Large intestine (tissue), 3 donors: ENCODE data around the gene PROX2. TPM values are rescaled to one million over a fixed set of nuclear protein-coding genes. Genes with fewer than 3 reads are reported as not detected.
A peak's percentile ranks its signal among the peaks of the same experiment; 100 is the strongest.

Experiments used
- DNase-seq, 2 donors: peaks; one replicate each; pipeline versions ENCODE4 v3.0.0 to v3.0.0-alpha.2; 2013
- H3K27ac ChIP-seq: one replicate; pipeline ENCODE4 v1.5.1; 2013; ENCODE audit warnings: low read length
- H3K27me3 ChIP-seq: 2 replicates; pipeline ENCODE4 v1.6.1; 2013; ENCODE audit warnings: low read length; ENCODE audit not compliant: control insufficient read depth, insufficient read depth
- H3K36me3 ChIP-seq: 2 replicates; pipeline ENCODE4 v1.6.1; 2013; ENCODE audit warnings: low read length; ENCODE audit not compliant: control insufficient read depth, insufficient read depth
- H3K4me1 ChIP-seq: one replicate; pipeline ENCODE4 v1.6.1; 2013; ENCODE audit warnings: low read length; ENCODE audit not compliant: control insufficient read depth, insufficient read depth
- H3K4me3 ChIP-seq: one replicate; pipeline ENCODE4 v1.5.1; 2013; ENCODE audit warnings: low read length
- H3K9me3 ChIP-seq: one replicate; pipeline ENCODE4 v1.6.1; 2013; ENCODE audit warnings: mild to moderate bottlenecking, low read depth, low read length, moderate library complexity; ENCODE audit not compliant: control insufficient read depth
- WGBS: methylation state at CpG from one replicate; pipeline ENCODE4 v1.1.5; 2013; ENCODE audit warnings: low lambda C conversion rate; ENCODE audit not compliant: insufficient coverage; 5-methylcytosine and 5-hydroxymethylcytosine counted together
- polyA plus RNA-seq: library from polyadenylated mRNA; unstranded; fragments of 120-200 nt; gene quantifications from one replicate; pipeline ENCODE4 v1.2.1, GENCODE V29; 2013

Gene PROX2
- polyA plus RNA-seq, 1 donor = 1.5 TPM

DNA sequence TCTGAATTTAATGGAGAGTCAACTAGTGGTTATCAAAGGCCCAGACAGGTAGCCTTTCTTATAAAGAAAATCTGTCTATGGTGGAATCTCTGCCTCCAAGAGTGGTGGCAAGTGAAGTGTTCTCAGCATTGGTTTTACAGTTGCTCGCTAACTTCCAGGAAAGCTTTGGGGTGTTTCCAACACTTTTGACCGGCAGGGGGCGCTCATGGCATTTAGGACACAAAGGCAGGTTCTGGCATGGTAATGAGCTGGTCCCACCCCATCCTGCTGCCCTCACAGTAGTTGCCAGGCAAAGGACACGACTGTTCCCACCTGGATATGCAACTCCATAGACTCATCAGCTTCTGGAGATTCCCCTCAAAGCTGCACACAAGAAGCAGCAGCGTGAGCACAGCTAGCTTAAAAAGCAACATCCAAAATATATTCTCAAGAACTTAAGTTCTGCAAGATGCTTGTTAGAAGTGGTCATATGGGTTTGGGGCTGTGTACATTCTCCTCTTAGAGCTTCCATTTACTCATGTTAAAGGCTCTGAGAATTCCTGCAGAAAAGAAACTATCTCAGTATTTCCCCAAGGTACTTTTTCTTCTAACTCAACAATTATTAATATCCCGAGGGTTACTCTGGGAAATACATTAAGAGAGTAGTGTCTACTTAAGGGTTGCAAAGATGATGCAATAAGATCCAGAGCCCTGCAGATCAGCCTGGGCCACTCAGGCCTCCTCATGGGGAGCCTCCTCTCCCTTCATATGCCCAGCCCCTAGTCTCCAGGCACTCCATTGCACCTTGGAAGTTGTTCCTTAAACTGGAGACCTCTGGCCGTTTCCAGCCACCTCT is 14.8 kb downstream of the PROX2 start:
- Histone ChIP-seq H3K4me1 (no peaks in the 10 kb centered on the region), H3K27me3 (no peaks in the 10 kb centered on the region), H3K36me3 (no peaks in the 10 kb centered on the region), H3K27ac (no peak overlapping the region), H3K9me3 (no peaks in the 10 kb centered on the region), H3K4me3 (no peak overlapping the region)
- no CpG with 5 or more reads among the region's 7 CpGs for WGBS
- DNase-seq = peak; percentile 66 to 68

DNA sequence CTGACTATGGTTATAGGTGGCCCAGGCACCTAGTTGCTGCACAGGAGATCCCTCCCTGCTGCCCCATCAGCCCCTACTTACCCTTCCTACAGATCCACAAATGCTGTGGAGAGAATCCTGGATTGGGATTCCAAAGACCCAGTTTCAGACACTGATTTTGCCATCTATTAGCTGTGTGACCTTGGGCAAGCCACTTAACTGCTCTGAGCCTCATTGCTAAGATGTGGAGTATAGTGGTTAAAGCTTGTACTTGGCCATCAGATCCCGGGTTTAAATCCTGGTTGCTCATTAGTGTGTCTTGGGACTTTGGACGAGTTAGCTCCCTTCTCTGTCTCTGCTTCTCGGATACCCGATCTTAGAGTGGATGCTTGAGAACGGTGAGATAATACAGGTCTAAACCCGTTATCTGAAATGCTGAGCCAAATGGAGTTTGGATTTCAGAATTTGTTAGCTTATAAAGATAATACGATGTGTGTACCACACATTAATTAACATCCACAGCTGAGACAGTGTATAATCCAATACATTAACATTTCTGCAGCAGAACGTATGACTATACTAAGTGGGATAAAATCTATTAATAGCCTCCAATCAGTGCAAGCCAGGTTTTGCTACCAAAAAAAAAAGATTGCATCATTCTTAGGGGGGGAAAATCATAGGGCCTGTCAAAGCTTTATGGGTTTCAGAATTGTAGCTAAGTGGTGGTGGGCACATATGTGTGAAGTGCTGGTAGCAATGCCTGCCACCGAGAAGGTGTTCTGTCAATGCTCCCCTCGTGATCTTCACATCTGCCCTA is 16.0 kb downstream of the PROX2 start:
- Histone ChIP-seq H3K9me3 (no peaks in the 10 kb centered on the region), H3K36me3 (no peaks in the 10 kb centered on the region), H3K27me3 (no peaks in the 10 kb centered on the region), H3K4me3 (no peak overlapping the region), H3K4me1 (peaks cover 2% of the 10 kb centered on the region), H3K27ac (no peak overlapping the region)
- 40% methylated on average over 1 of the region's 10 CpGs for WGBS
- DNase-seq = no peak

DNA sequence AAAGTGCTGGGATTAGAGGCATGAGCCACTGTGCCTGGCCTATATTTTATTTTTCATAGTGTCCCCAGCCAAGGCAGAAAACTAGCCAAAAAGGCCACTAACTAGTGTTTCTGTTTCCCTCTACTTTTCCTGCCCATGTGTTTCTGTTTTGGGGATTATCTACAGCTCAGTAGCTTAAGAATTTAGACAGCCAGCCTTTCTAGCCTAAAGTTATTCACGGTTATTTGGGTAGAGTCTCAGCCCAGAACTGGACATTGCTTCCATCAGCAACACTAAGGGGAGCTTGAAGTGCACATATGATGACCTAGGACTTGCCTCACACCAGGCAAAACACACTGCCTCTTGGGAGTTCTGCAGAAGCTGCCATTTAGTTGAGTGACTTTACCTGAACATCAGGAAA is 17.9 kb downstream of the PROX2 start:
- Histone ChIP-seq H3K27me3 (no peaks in the 10 kb centered on the region), H3K9me3 (no peaks in the 10 kb centered on the region), H3K36me3 (no peaks in the 10 kb centered on the region), H3K27ac (no peak overlapping the region), H3K4me1 (peaks cover 8% of the 10 kb centered on the region), H3K4me3 (no peak overlapping the region)
- no peak for DNase-seq
- no CpG with 5 or more reads among the region's 1 CpG for WGBS

DNA sequence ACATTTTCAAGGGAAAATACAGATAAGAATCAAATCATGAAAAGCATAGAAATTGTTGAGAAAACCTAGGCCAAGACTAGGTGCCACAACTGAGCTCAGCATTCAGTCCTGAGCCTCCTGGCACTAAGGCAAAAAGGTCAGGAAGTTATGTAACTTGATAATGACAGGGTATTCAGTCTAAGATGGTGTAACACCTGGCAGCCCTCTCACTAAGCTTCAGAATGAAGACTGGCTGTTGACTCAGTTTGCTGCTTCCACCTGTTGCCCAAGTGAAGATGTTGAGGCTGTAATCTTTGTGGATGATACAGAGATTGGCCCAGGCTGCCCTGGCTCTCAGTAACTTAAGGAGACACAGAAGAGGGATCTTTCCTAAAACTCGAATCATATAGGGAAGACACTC is 19.6 kb downstream of the PROX2 start:
- Histone ChIP-seq H3K9me3 (no peaks in the 10 kb centered on the region), H3K27me3 (no peaks in the 10 kb centered on the region), H3K4me1 (peaks cover 8% of the 10 kb centered on the region), H3K4me3 (no peak overlapping the region), H3K27ac (no peak overlapping the region), H3K36me3 (no peaks in the 10 kb centered on the region)
- no peak for DNase-seq
- WGBS = no CpG with 5 or more reads among the region's 1 CpG

GRCh38 chr14:74855945-74856344 is 20.0 kb downstream of the PROX2 start:
- Histone ChIP-seq H3K27me3 (no peaks in the 10 kb centered on the region), H3K4me1 (peaks cover 8% of the 10 kb centered on the region), H3K27ac (no peak overlapping the region), H3K9me3 (no peaks in the 10 kb centered on the region), H3K4me3 (no peak overlapping the region), H3K36me3 (no peaks in the 10 kb centered on the region)
- DNase-seq = no peak
- WGBS = no CpG with 5 or more reads among the region's 4 CpGs

- H3K27ac ChIP-seq = no peak overlapping the region
- DNase-seq = no peak
- no CpG with 5 or more reads among the region's 7 CpGs for WGBS
- no peaks in the 10 kb centered on the region for H3K27me3 ChIP-seq
- no peaks in the 10 kb centered on the region for H3K9me3 ChIP-seq
- no peak overlapping the region for H3K4me3 ChIP-seq
- H3K4me1 ChIP-seq = peaks cover 8% of the 10 kb centered on the region
- no peaks in the 10 kb centered on the region for H3K36me3 ChIP-seq
Observed at GRCh38 chr14:74855021-74855420, 20.9 kb downstream of the PROX2 start.

DNA sequence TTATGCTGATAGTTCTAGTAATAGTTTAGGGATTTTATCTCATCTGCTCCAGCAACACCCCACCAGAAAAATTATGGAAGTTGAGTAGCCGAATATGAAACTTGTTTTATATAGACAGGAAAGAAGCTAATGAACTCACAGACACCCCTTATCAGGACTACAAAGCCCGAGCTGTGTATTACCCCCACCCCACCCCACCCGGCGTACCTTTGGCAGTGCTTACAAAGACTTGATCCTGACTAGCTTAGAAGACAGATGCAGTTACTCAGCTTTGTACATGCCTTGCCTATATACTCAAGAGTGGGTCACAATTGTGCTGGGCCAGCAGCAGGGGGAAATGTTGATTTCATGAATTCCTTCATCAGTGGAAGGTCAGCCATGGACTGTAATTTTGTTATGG is 22.4 kb downstream of the PROX2 start:
- Histone ChIP-seq H3K9me3 (no peaks in the 10 kb centered on the region), H3K27ac (peak overlapping the region; percentile 5), H3K36me3 (no peaks in the 10 kb centered on the region), H3K4me3 (no peak overlapping the region), H3K27me3 (no peaks in the 10 kb centered on the region), H3K4me1 (peaks cover 8% of the 10 kb centered on the region)
- no CpG with 5 or more reads among the region's 4 CpGs for WGBS
- peak in 1 of 2 donors; percentile 20 for DNase-seq

- DNase-seq = peak; percentile 12 to 37
- H3K4me3 ChIP-seq = no peak overlapping the region
- no peaks in the 10 kb centered on the region for H3K9me3 ChIP-seq
- H3K4me1 ChIP-seq = peaks cover 8% of the 10 kb centered on the region
- H3K36me3 ChIP-seq = no peaks in the 10 kb centered on the region
- no CpG with 5 or more reads among the region's 2 CpGs for WGBS
- no peaks in the 10 kb centered on the region for H3K27me3 ChIP-seq
- peak overlapping the region; percentile 5 for H3K27ac ChIP-seq
Observed at GRCh38 chr14:74852922-74853530, 22.9 kb downstream of the PROX2 start.

- DNase-seq = no peak
- Histone ChIP-seq H3K4me3 (no peak overlapping the region), H3K36me3 (no peaks in the 10 kb centered on the region), H3K9me3 (no peaks in the 10 kb centered on the region), H3K27ac (no peak overlapping the region), H3K4me1 (peaks cover 1% of the 10 kb centered on the region), H3K27me3 (no peaks in the 10 kb centered on the region)
- WGBS = no CpG with 5 or more reads among the region's 2 CpGs
Observed at GRCh38 chr14:74848768-74849167, 27.2 kb downstream of the PROX2 start.

DNA sequence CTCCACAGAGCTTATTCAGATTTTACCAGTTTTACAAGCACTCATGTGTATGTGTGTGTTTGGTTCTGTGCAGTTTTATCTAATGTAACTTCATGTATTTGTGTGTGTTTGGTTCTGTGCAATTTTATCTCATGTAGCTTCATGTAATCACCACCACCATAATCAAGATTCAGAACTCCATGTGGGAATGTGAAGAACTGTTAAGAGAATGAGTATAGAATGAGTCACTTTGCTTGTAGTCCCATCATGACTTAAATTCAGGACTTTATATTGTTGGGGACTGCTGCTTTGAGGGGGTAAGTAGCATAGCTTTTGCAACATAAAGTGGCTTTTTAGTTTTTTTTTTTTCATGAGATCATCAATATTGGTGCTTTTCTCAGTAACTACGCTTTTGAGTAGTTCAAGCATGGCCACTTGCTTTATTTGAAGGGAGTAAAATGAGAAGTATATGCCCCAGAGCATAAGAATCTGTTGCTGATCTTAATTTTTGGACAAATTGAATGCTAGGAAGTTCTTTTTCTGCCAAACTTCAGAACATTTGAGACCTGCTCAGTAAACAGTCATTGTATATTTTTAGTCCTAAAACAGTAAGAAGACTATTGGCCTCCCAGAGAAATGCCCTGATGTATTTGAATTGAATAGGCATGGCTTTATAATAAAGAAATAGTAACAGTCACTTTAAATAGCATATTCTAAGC is 28.8 kb downstream of the PROX2 start:
- WGBS = no CpG with 5 or more reads among the region's 1 CpG
- H3K4me3 ChIP-seq = no peak overlapping the region
- no peak for DNase-seq
- H3K4me1 ChIP-seq = no peaks in the 10 kb centered on the region
- H3K36me3 ChIP-seq = no peaks in the 10 kb centered on the region
- H3K27me3 ChIP-seq = no peaks in the 10 kb centered on the region
- no peaks in the 10 kb centered on the region for H3K9me3 ChIP-seq
- no peak overlapping the region for H3K27ac ChIP-seq
